Measurements from ENCODE around the gene IQCF5.
"Not testable (repeated sequence)": the region's sequence is repeated elsewhere in the genome, so short reads cannot be mapped to it uniquely, and the experiment has no call there.

Gene IQCF5

GRCh38 chr3:51875501-51875900, at the start of gene IQCF5:
IQCF5 (minus strand) TSS chr3:51875601; CDS start chr3:51875531, 70 bp downstream.
- DNase-seq: no peak

GRCh38 chr3:51921081-51921578, 45.7 kb upstream of the IQCF5 start:
- no peak for DNase-seq

- no peak for DNase-seq
These were observed 41.0 kb upstream of the IQCF5 start for GRCh38 chr3:51916418-51916817.

GRCh38 chr3:51908026-51908425, 32.6 kb upstream of the IQCF5 start:
- no peak for DNase-seq

- DNase-seq: no peak
These were observed 28.8 kb upstream of the IQCF5 start for GRCh38 chr3:51904034-51904823.

- DNase-seq: not testable (repeated sequence)
These were observed 27.0 kb upstream of the IQCF5 start for GRCh38 chr3:51902361-51902760.

- DNase-seq: not testable (repeated sequence)
These were observed 24.6 kb upstream of the IQCF5 start for GRCh38 chr3:51900043-51900442.

- no peak for DNase-seq
These were observed 22.0 kb upstream of the IQCF5 start for GRCh38 chr3:51897391-51897790.

- no peak for DNase-seq
These were observed 21.4 kb upstream of the IQCF5 start for GRCh38 chr3:51896607-51897305.

- no peak for DNase-seq
These were observed 19.5 kb upstream of the IQCF5 start for GRCh38 chr3:51894939-51895338.

GRCh38 chr3:51894391-51894790, 19.0 kb upstream of the IQCF5 start:
- DNase-seq: no peak

- DNase-seq: no peak
These were observed 16.0 kb upstream of the IQCF5 start for GRCh38 chr3:51891242-51892039.

GRCh38 chr3:51888463-51889105, 13.2 kb upstream of the IQCF5 start:
- no peak for DNase-seq

GRCh38 chr3:51887620-51888019, 12.2 kb upstream of the IQCF5 start:
- no peak for DNase-seq

GRCh38 chr3:51886447-51886846, 11.0 kb upstream of the IQCF5 start:
- no peak for DNase-seq

GRCh38 chr3:51879937-51880336, 4.5 kb upstream of the IQCF5 start:
- no peak for DNase-seq

GRCh38 chr3:51876186-51876585, 785 bp upstream of the IQCF5 start:
- DNase-seq: no peak

GRCh38 chr3:51874889-51875288, 512 bp downstream of the IQCF5 start:
- DNase-seq: no peak

GRCh38 chr3:51874411-51874810, 990 bp downstream of the IQCF5 start:
- no peak for DNase-seq

GRCh38 chr3:51873876-51874275, 1.5 kb downstream of the IQCF5 start:
- no peak for DNase-seq

GRCh38 chr3:51873253-51873766, 2.1 kb downstream of the IQCF5 start:
- DNase-seq: no peak

- DNase-seq: no peak
These were observed 6.1 kb downstream of the IQCF5 start for GRCh38 chr3:51869304-51869703.

GRCh38 chr3:51868896-51869295, 6.5 kb downstream of the IQCF5 start:
- not testable (repeated sequence) for DNase-seq

Measured in NCI-H1694 (cell line).